ENCODE data around the gene HYAL3.

DNA sequence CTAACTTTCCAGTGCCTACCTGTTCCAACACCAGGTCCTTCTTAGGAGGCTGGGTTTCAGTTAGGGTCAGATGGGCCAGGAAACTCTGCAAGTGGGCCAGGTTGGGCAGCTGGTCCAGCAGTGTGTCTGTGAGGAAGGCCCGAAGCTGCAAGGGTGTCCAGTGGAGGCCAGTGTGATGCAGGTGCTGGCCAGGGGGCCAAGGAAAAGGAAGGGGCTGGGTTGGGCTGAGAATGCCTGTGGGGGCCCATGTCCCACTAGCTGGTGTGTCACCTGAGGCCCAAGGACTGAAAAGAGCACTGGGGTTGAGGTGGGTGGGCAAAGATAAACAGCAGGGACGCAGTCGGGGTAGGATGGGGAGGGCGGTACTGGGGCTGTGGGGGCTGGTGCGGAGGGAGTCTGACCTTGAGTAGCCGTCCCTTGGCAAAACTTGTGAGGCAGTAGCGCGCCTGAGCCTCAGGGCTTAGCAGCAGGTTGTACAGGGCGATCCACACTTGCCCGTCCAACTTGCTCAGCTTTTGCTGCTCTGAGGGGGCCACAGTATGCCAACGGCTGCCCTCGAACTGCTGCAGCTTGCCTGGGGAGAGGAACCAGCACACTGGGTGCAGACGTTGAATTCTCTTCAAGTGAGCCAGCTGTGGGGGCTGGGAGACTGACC is 42.9 kb upstream of the HYAL3 start:
- TF ChIP-seq, protein P1, sequence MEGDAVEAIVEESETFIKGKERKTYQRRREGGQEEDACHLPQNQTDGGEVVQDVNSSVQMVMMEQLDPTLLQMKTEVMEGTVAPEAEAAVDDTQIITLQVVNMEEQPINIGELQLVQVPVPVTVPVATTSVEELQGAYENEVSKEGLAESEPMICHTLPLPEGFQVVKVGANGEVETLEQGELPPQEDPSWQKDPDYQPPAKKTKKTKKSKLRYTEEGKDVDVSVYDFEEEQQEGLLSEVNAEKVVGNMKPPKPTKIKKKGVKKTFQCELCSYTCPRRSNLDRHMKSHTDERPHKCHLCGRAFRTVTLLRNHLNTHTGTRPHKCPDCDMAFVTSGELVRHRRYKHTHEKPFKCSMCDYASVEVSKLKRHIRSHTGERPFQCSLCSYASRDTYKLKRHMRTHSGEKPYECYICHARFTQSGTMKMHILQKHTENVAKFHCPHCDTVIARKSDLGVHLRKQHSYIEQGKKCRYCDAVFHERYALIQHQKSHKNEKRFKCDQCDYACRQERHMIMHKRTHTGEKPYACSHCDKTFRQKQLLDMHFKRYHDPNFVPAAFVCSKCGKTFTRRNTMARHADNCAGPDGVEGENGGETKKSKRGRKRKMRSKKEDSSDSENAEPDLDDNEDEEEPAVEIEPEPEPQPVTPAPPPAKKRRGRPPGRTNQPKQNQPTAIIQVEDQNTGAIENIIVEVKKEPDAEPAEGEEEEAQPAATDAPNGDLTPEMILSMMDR (conservative IDR thresholded peaks at IDR 0.05; ENCODE audit: low read length): no peak
- TF ChIP-seq EZH2phosphoT487 (IDR thresholded peaks at IDR 0.05; ENCODE audit: borderline replicate concordance, low read depth, low read length): no peak
